ENCODE data around the gene GLS.
A peak's percentile ranks its signal among the peaks of the same experiment; 100 is the strongest.

The GLS gene

GRCh38 chr2:191012845-191013681 lies 132.4 kb downstream of the GLS start:
- no peak for DNase-seq (ENCODE audit: low spot score)

DNA sequence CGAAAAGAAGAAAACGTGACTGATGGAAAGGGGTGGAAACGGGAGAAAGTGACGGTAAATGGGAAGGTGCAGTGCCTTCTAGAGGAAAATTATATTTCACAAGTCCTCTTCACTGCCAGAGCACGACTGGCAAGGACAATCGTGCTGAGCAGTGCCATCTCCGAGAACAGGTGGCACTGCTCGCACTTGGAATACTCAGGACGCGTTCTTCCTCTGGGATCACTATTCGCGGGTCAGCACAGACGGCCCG lies 133.0 kb downstream of the GLS start:
- DNase-seq (ENCODE audit: low spot score) = no peak

DNA sequence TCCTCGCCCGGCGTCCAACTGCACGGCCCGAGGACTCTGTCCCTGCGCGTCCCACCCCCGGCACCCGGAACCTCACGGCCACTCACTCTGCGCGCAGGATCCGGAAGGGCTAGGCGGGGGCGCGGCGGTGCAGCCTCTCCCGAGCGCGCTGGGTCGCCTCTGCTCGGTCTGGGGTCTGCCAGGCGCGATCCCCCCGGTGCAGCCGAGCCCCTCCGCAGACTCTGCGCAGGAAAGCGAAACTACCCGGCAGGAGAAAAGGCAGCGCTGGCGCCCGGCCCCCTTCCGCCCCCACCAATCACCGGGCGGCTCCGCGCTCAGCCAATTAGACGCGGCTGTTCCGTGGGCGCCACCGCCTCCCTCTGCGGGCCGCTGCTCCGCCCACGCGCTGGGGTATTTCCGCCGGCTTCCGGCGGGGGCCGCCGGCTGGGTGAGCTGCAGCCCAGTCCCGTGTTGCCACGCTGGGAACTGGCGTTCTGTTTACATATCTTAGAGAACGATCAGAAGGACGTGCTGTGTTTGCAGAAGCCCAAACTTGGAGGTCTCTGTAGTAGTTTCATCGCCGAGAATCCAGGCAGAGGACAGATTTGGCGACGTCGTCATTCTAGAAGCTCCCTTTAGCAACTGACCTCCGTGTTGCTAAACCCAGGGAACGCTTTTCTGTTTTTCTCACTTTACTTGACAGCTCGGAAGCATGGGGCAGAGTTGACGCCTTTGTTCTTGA lies 133.5 kb downstream of the GLS start, which contains the start of gene STAT1:
Gene STAT1, minus strand, starts transcription at position 240 of the 721 bp plus-strand sequence. CDS start 4,168 bp downstream, outside the sequence.
- DNase-seq (ENCODE audit: low spot score) = peak; percentile 88

DNA sequence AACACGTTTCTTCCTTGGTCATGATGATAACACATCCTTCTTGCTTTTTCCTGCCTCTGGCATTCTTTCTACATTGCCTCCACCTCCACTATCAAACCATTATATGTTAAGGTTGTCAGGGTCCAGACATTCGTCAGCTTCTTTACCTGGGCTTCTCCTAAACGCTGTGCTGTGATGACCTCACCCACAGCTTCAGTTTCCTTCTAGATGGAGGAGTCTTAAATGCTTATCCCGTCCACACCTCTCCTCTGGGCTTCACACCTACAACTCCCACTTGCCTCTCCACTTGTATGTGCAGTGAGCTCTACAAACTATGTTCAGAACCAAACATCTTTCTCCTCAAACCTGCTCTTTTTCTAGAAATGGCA lies 134.0 kb downstream of the GLS start:
- no peak for DNase-seq (ENCODE audit: low spot score)

Measured in SK-N-DZ (cell line).